Natural killer cell treated with Interleukin-12 subunit alpha and Interleukin-12 subunit beta and Interleukin-15 and Interleukin-18, amount 100 ng/mL, for 72 hours (primary cell): ENCODE results near the gene CDK9. TPM values are rescaled to one million over a fixed set of nuclear protein-coding genes. Genes with fewer than 3 reads are reported as not detected.

Experiments used
- ATAC-seq, 2 donors: fragments of 150-1000 bp; cut with Tn5 transposase in 1 of 2; sonication (Bioruptor Pico), chemical (Tn5 transposase) in 1 of 2; 2 replicates each; pipeline ENCODE4 v1.10.0; 2021
- DNase-seq: peaks from one replicate; pipeline ENCODE4 v3.0.0; 2022; ENCODE audit warnings: low spot score
- H3K27ac Mint-ChIP-seq, 2 donors: 1 replicate in 1 of 2; 2 replicates in 1 of 2; pipeline ENCODE4 v1.8.0; 2022; ENCODE audit warnings: mixed read lengths in 2 of 2, mild to moderate bottlenecking in 1 of 2, moderate library complexity in 1 of 2
- H3K27me3 Mint-ChIP-seq, 2 donors: 1 replicate in 1 of 2; 2 replicates in 1 of 2; pipeline ENCODE4 v1.8.0; 2022; ENCODE audit warnings: mixed read lengths in 2 of 2
- H3K36me3 Mint-ChIP-seq: one replicate; pipeline ENCODE4 v1.8.0; 2022; ENCODE audit warnings: mixed read lengths
- H3K4me1 Mint-ChIP-seq, 2 donors: 1 replicate in 1 of 2; 2 replicates in 1 of 2; pipeline ENCODE4 v1.8.0; 2022; ENCODE audit warnings: low read depth in 2 of 2, mixed read lengths in 2 of 2, mild to moderate bottlenecking in 1 of 2
- H3K4me3 Mint-ChIP-seq: one replicate; pipeline ENCODE4 v1.8.0; 2022; ENCODE audit warnings: mixed read lengths
- H3K9me3 Mint-ChIP-seq: 2 replicates; pipeline ENCODE4 v1.8.0; 2022; ENCODE audit warnings: mixed read lengths
- total RNA-seq, 2 donors: library from RNA; stranded (reverse); gene quantifications; one replicate each; pipeline ENCODE4 v1.2.3, GENCODE V29; 2022

Gene CDK9
- total RNA-seq, 2 donors from 2014 or later = 119 to 132 TPM

- H3K36me3 Mint-ChIP-seq = peaks cover 9% of the 10 kb centered on the region
- no peak overlapping the region for H3K27ac Mint-ChIP-seq
- H3K27me3 Mint-ChIP-seq = no peaks in the 10 kb centered on the region
- peaks cover 29 to 37% of the 10 kb centered on the region in 2 donors for H3K4me1 Mint-ChIP-seq
- H3K9me3 Mint-ChIP-seq = no peaks in the 10 kb centered on the region
- DNase-seq (no peak), ATAC-seq (no peak)
- no peak overlapping the region for H3K4me3 Mint-ChIP-seq
These were observed 6.7 kb downstream of the CDK9 start for GRCh38 chr9:127792417-127793031.

GRCh38 chr9:127793093-127793708 lies 7.4 kb downstream of the CDK9 start:
- Mint-ChIP-seq H3K27me3 (no peaks in the 10 kb centered on the region), H3K4me1 (peaks cover 24 to 36% of the 10 kb centered on the region in 2 donors), H3K4me3 (no peak overlapping the region), H3K36me3 (peaks cover 5% of the 10 kb centered on the region), H3K9me3 (no peaks in the 10 kb centered on the region), H3K27ac (no peak overlapping the region)
- no peak for DNase-seq
- no peak for ATAC-seq

- no peak overlapping the region for H3K27ac Mint-ChIP-seq
- ATAC-seq (peak in 1 of 2 donors; percentile 6), DNase-seq (no peak)
- peaks cover 23 to 30% of the 10 kb centered on the region in 2 donors for H3K4me1 Mint-ChIP-seq
- H3K27me3 Mint-ChIP-seq = no peaks in the 10 kb centered on the region
- no peak overlapping the region for H3K4me3 Mint-ChIP-seq
- H3K36me3 Mint-ChIP-seq = peaks cover 5% of the 10 kb centered on the region
- H3K9me3 Mint-ChIP-seq = no peaks in the 10 kb centered on the region
These were observed 8.4 kb downstream of the CDK9 start for GRCh38 chr9:127794001-127794791.

- peak overlapping the region; percentile 56 for H3K4me3 Mint-ChIP-seq
These were observed 10.5 kb downstream of the CDK9 start for GRCh38 chr9:127796225-127796813.

DNA sequence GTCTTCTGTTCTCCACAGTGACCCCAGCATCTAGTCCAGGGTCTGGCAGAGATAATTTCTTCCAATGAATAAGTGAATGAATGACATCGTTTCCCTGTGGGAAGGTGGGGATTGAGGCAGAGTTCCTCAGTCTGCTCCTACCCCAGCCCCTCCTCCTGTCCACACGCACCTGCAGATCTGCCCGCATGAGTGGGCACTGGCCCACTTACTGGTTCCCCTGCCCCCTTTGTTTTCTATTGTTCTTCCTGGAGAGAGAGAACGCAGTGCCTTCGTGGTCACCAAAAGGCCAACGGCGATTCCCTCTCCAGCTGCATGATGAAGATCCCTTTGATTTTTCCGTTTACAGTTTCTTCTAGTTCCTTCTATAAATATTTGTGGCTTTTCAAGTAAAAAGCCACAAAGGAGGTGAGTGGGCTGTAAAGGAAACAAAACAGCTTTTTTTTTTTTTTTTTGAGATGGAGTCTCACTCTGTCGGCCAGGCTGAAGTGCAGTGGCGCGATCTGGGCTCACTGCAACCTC lies 11.1 kb downstream of the CDK9 start:
- peak overlapping the region; percentile 38 to 90 for H3K27ac Mint-ChIP-seq
- ATAC-seq (peak; percentile 31 to 38), DNase-seq (no peak)
- H3K4me3 Mint-ChIP-seq = peak overlapping the region; percentile 56
- no peaks in the 10 kb centered on the region for H3K9me3 Mint-ChIP-seq
- H3K27me3 Mint-ChIP-seq = no peaks in the 10 kb centered on the region
- H3K4me1 Mint-ChIP-seq = peaks cover 14 to 24% of the 10 kb centered on the region in 2 donors
- H3K36me3 Mint-ChIP-seq = no peaks in the 10 kb centered on the region

More at GRCh38 chr9:127796225-127796813, 10.5 kb downstream of the CDK9 start:
- ATAC-seq = peak; percentile 43 to 67
- no peaks in the 10 kb centered on the region for H3K27me3 Mint-ChIP-seq
- H3K4me1 Mint-ChIP-seq = peaks cover 14 to 24% of the 10 kb centered on the region in 2 donors
- peak overlapping the region; percentile 38 to 90 for H3K27ac Mint-ChIP-seq
- H3K36me3 Mint-ChIP-seq = no peaks in the 10 kb centered on the region
- no peak for DNase-seq
- no peaks in the 10 kb centered on the region for H3K9me3 Mint-ChIP-seq

- Mint-ChIP-seq H3K27ac (peak overlapping the region; percentile 93 to 97), H3K27me3 (no peaks in the 10 kb centered on the region), H3K4me3 (peak overlapping the region; percentile 95), H3K9me3 (no peaks in the 10 kb centered on the region), H3K4me1 (peaks cover 8 to 18% of the 10 kb centered on the region in 2 donors), H3K36me3 (no peaks in the 10 kb centered on the region)
- DNase-seq (no peak), ATAC-seq (no peak)
These were observed 16.2 kb downstream of the CDK9 start for GRCh38 chr9:127801955-127802575.

GRCh38 chr9:127802576-127803443 lies 17.0 kb downstream of the CDK9 start, which contains the start of gene FPGS:
Gene FPGS, plus strand, starts transcription at chr9:127802882. Its CDS starts 43 bp downstream, at chr9:127802925.
- Mint-ChIP-seq H3K36me3 (no peaks in the 10 kb centered on the region), H3K27me3 (no peaks in the 10 kb centered on the region)
- ATAC-seq = peak; percentile 92 to 93

DNA sequence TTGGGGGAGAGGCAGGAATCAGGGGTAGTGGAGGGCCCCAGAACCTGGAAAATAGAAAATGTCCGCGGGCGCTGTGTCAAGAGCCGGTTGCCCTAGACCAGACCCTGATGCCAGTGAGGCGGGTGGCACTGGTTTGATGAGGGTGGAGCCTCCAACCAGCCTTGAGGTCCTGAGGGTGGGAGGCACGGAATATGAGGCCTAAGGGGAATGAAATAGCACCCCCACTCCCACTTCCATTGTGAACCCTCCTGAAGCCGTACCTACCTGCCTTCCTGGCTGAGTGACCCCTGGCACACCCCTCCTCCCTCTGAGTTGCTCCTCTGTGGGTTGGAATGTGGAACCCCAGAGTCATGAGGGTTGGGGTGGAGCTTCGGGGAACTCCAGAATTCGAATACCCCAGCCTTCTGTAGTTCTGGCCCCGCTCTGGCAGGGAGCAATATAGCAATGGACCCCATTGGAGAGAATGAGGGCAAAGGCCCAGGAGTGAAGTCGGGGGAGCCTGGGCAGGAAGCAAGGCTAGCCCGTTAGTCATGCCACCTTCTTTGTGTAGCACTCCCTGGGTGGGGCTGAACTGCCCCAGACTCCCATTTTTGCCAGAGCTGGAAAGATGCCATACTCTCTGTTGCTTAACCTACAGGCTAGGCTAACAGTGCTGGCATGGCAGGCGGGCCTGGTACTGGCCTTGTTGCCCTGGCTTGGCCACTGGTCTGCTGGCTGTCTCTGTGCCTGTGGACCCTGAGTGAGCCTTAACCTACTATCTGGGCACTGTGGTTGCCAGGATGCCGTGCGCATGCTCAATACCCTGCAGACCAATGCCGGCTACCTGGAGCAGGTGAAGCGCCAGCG lies 17.9 kb downstream of the CDK9 start:
- H3K9me3 Mint-ChIP-seq = no peaks in the 10 kb centered on the region
- H3K27me3 Mint-ChIP-seq = no peaks in the 10 kb centered on the region
- H3K36me3 Mint-ChIP-seq = no peaks in the 10 kb centered on the region
- H3K27ac Mint-ChIP-seq = peak overlapping the region; percentile 93 to 97
- DNase-seq (peak; percentile 60), ATAC-seq (no peak)
- peaks cover 6 to 14% of the 10 kb centered on the region in 2 donors for H3K4me1 Mint-ChIP-seq
- peak overlapping the region; percentile 95 for H3K4me3 Mint-ChIP-seq

More at GRCh38 chr9:127802576-127803443, 17.0 kb downstream of the CDK9 start, which contains the start of gene FPGS:
- Mint-ChIP-seq H3K9me3 (no peaks in the 10 kb centered on the region), H3K27ac (peak within 1 kb of the TSS; percentile 93 to 97), H3K4me1 (peaks cover 6 to 15% of the 10 kb centered on the region in 2 donors), H3K4me3 (peak within 1 kb of the TSS; percentile 95)
- peak; percentile 92 for DNase-seq

DNA sequence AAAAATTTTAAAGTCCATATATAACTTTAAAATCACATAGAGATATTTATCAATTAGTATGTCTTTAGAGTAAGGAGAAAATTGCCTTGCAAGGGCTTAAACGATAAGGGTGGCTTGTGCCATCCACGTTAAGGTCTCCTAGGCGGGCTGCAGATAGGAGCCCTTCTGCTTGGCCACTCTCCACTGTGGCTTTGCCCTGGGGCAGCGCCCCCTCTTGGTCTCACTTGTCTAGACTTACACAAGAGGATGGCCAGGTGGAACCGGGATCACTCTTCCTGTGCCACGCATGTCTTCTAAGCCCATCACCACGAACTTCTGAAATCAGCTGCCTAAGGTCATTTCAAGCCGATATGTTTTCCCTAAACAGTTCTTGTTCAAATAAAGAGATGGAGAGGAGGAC lies 19.8 kb downstream of the CDK9 start:
- no peak overlapping the region for H3K27ac Mint-ChIP-seq
- no peaks in the 10 kb centered on the region for H3K27me3 Mint-ChIP-seq
- H3K9me3 Mint-ChIP-seq = no peaks in the 10 kb centered on the region
- H3K36me3 Mint-ChIP-seq = no peaks in the 10 kb centered on the region
- ATAC-seq (no peak), DNase-seq (peak; percentile 56)
- H3K4me3 Mint-ChIP-seq = no peak overlapping the region
- H3K4me1 Mint-ChIP-seq = peaks cover 6 to 14% of the 10 kb centered on the region in 2 donors

GRCh38 chr9:127806871-127807270 lies 21.0 kb downstream of the CDK9 start:
- H3K4me3 Mint-ChIP-seq = no peak overlapping the region
- DNase-seq (peak; percentile 49), ATAC-seq (no peak)
- no peak overlapping the region for H3K27ac Mint-ChIP-seq
- no peaks in the 10 kb centered on the region for H3K36me3 Mint-ChIP-seq
- H3K9me3 Mint-ChIP-seq = no peaks in the 10 kb centered on the region
- peaks cover 6 to 11% of the 10 kb centered on the region in 2 donors for H3K4me1 Mint-ChIP-seq
- no peaks in the 10 kb centered on the region for H3K27me3 Mint-ChIP-seq

DNA sequence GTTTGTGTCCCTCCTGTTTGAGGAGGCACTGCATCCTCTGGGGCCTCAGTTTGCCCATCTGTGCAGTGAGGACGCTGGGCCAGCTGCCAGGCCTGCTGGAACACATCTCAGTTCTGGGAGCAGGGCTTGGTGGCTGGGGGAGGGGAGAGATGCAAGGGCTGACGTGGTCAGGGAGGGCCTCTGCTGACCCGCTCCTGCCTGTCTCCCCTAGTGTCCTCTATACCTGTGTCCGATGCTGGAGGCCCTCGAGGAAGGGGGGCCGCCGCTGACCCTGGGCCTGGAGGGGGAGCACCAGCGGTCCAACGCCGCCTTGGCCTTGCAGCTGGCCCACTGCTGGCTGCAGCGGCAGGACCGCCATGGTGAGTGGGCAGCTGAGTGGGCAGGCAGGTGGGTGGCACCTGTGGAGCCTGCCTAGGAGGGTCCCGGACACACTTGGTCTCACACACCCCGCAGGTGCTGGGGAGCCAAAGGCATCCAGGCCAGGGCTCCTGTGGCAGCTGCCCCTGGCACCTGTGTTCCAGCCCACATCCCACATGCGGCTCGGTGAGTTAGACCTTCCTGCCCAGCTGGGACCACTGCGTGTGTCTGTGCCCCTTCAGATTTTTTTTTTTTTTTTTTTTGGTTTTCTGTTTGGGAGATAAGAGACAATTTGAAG lies 22.6 kb downstream of the CDK9 start:
- H3K27me3 Mint-ChIP-seq = no peaks in the 10 kb centered on the region
- DNase-seq (peak; percentile 54), ATAC-seq (peak in 1 of 2 donors; percentile 4)
- no peaks in the 10 kb centered on the region for H3K36me3 Mint-ChIP-seq
- no peak overlapping the region for H3K4me3 Mint-ChIP-seq
- H3K27ac Mint-ChIP-seq = no peak overlapping the region
- peaks cover 1 to 8% of the 10 kb centered on the region in 2 donors for H3K4me1 Mint-ChIP-seq
- H3K9me3 Mint-ChIP-seq = no peaks in the 10 kb centered on the region
